GM23338 (cell line): Measurements from ENCODE around the gene MCM3. TPM values are rescaled to one million over a fixed set of nuclear protein-coding genes. Genes with fewer than 3 reads are reported as not detected.

Experiments
- ATAC-seq: fragments of 200-7000 bp; cut with Tn5 transposase; 3 replicates; pipeline ENCODE4 v1.9.1; 2020
- DNase-seq: peaks from one replicate; pipeline ENCODE4 v3.0.0-alpha.2; 2015; ENCODE audit warnings: low spot score
- H2AFZ ChIP-seq: fragments of 200-600 bp; sonication (generic); 2 replicates; pipeline ENCODE4 v1.8.0; 2016; ENCODE audit warnings: antibody characterized with exemption, mild to moderate bottlenecking, moderate library complexity
- H3F3A ChIP-seq: fragments of 200-600 bp; sonication (generic); replicated peaks from 2 replicates; pipeline ENCODE4 v1.8.0; 2017; ENCODE audit warnings: antibody characterized with exemption, mixed run types, low read depth
- H3K27ac ChIP-seq: fragments of 200-600 bp; sonication (generic); 2 replicates; pipeline ENCODE4 v1.6.1; 2016; ENCODE audit warnings: low read depth
- H3K27me3 ChIP-seq: fragments of 200-600 bp; sonication (generic); 2 replicates; pipeline ENCODE4 v1.8.0; 2016; ENCODE audit warnings: mild to moderate bottlenecking, mixed run types, moderate library complexity; ENCODE audit not compliant: insufficient read depth
- H3K36me3 ChIP-seq: fragments of 200-600 bp; sonication (generic); 2 replicates; pipeline ENCODE4 v1.8.0; 2016; ENCODE audit warnings: mild to moderate bottlenecking; ENCODE audit not compliant: insufficient read depth
- H3K4me1 ChIP-seq: fragments of 200-600 bp; sonication (generic); 2 replicates; pipeline ENCODE4 v1.8.0; 2016; ENCODE audit warnings: mild to moderate bottlenecking, moderate library complexity; ENCODE audit not compliant: insufficient read depth
- H3K4me2 ChIP-seq: fragments of 200-600 bp; sonication (generic); 2 replicates; pipeline ENCODE4 v1.7.1; 2017; ENCODE audit warnings: mixed run types
- H3K4me3 ChIP-seq: fragments of 200-600 bp; sonication (generic); 2 replicates; pipeline ENCODE4 v1.6.1; 2016; ENCODE audit warnings: mixed run types
- H3K79me2 ChIP-seq: fragments of 200-600 bp; sonication (generic); replicated peaks from 2 replicates; pipeline ENCODE4 v1.8.0; 2017; ENCODE audit warnings: mild to moderate bottlenecking; ENCODE audit not compliant: insufficient read depth
- H3K9me2 ChIP-seq: fragments of 200-600 bp; sonication (generic); 2 replicates; pipeline ENCODE4 v1.8.0; 2017; ENCODE audit not compliant: insufficient read depth
- H4K20me1 ChIP-seq: fragments of 200-600 bp; sonication (generic); replicated peaks from 2 replicates; pipeline ENCODE4 v1.8.0; 2017; ENCODE audit warnings: mild to moderate bottlenecking; ENCODE audit not compliant: insufficient read depth
- H3K27ac Mint-ChIP-seq: 2 replicates; pipeline ENCODE4 v1.8.0; 2020; ENCODE audit warnings: inconsistent platforms, mild to moderate bottlenecking, moderate library complexity, mixed read lengths
- H3K27me3 Mint-ChIP-seq: 3 replicates; pipeline ENCODE4 v1.8.0; 2022; ENCODE audit warnings: low read depth, mild to moderate bottlenecking, moderate library complexity, mixed read lengths, inconsistent platforms; ENCODE audit not compliant: insufficient read depth, poor library complexity
- H3K36me3 Mint-ChIP-seq: 3 replicates; pipeline ENCODE4 v1.8.0; 2021; ENCODE audit warnings: low read depth, mild to moderate bottlenecking, inconsistent platforms, moderate library complexity, mixed read lengths
- H3K4me1 Mint-ChIP-seq: 3 replicates; pipeline ENCODE4 v1.8.0; 2020; ENCODE audit warnings: mild to moderate bottlenecking, inconsistent platforms, mixed read lengths
- H3K4me3 Mint-ChIP-seq: 3 replicates; pipeline ENCODE4 v1.8.0; 2021; ENCODE audit warnings: moderate library complexity, mild to moderate bottlenecking, inconsistent platforms, mixed read lengths
- H3K9me3 Mint-ChIP-seq: 3 replicates; pipeline ENCODE4 v1.8.0; 2020; ENCODE audit warnings: moderate library complexity, mild to moderate bottlenecking, inconsistent platforms, mixed read lengths
- CREB1 ChIP-seq: fragments of 250-450 bp; sonication (Bioruptor Pico); IDR thresholded peaks from 2 replicates; pipeline ENCODE4 v1.5.0; 2020; ENCODE audit warnings: low read depth, mild to moderate bottlenecking, moderate library complexity
- EZH2 ChIP-seq: fragments of 200-600 bp; sonication (generic); IDR thresholded peaks from one replicate; pipeline ENCODE4 v1.8.0; 2017; ENCODE audit warnings: antibody characterized with exemption, mild to moderate bottlenecking, low read depth; ENCODE audit not compliant: unreplicated experiment
- JUNB ChIP-seq: IDR thresholded peaks from one replicate; pipeline ENCODE4 v1.6.1; 2016; ENCODE audit warnings: antibody characterized with exemption; ENCODE audit not compliant: unreplicated experiment
- POLR2AphosphoS5 ChIP-seq: IDR thresholded peaks from 2 replicates; pipeline ENCODE4 v1.6.1; 2016; ENCODE audit warnings: antibody characterized with exemption, low read depth
- ZNF462 ChIP-seq: fragments of 250-450 bp; sonication (Bioruptor Pico); IDR thresholded peaks from 2 replicates; pipeline ENCODE4 v1.5.0; 2020; ENCODE audit warnings: mild to moderate bottlenecking, moderate library complexity
- polyA plus RNA-seq: library from polyadenylated mRNA; unstranded; fragments of >200 nt; fragmentation: Nextera tagmentation; extraction: Ambion mirVana; gene quantifications from 2 replicates; pipeline ENCODE4 v1.2.1, GENCODE V29; 2016
- total RNA-seq: library from RNA; depleted of rRNA; stranded (reverse); fragments of >200 nt; shearing (Covaris generic); gene quantifications from 2 replicates; pipeline ENCODE4 v1.2.3, GENCODE V29; 2014

The MCM3 gene
- total and polyA plus RNA-seq, 2 experiments from 2014 or later, result 157 to 369 TPM

GRCh38 chr6:52317841-52318581 lies 33.5 kb upstream of the MCM3 start (continued):
- TF ChIP-seq ZNF462, result no peak

GRCh38 chr6:52317211-52317610 lies 32.7 kb upstream of the MCM3 start:
- H3K36me3 Mint-ChIP-seq, result no peaks in the 10 kb centered on the region

GRCh38 chr6:52314752-52315151 lies 30.2 kb upstream of the MCM3 start:
- no peak for DNase-seq
- peaks cover 7% of the 10 kb centered on the region for H3K27me3 Mint-ChIP-seq
- no peak overlapping the region for H3K27ac Mint-ChIP-seq
- no peaks in the 10 kb centered on the region for H3K79me2 ChIP-seq
- no peaks in the 10 kb centered on the region for H3K27me3 ChIP-seq
- no peak overlapping the region for H3K4me3 ChIP-seq
- no peaks in the 10 kb centered on the region for H4K20me1 ChIP-seq
- H3K4me2 ChIP-seq, result no peak overlapping the region
- no peaks in the 10 kb centered on the region for H3K36me3 ChIP-seq
- H3K4me1 ChIP-seq, result no peaks in the 10 kb centered on the region
- H3K4me3 Mint-ChIP-seq, result no peak overlapping the region
- no peaks in the 10 kb centered on the region for H3K9me2 ChIP-seq
- 0 out of 3 replicates have a peak, but pooled peaks cover 3% of the 10 kb centered on the region for H3K4me1 Mint-ChIP-seq
- H3F3A ChIP-seq, result no peaks in the 10 kb centered on the region
- no peak for ATAC-seq
- no peak overlapping the region for H2AFZ ChIP-seq
- H3K36me3 Mint-ChIP-seq, result no peaks in the 10 kb centered on the region
- no peaks in the 10 kb centered on the region for H3K9me3 Mint-ChIP-seq
- no peak overlapping the region for H3K27ac ChIP-seq
- TF ChIP-seq EZH2 (no peak), JUNB (no peak), CREB1 (no peak), POLR2AphosphoS5 (no peak)

More at GRCh38 chr6:52317211-52317610, 32.7 kb upstream of the MCM3 start:
- Histone ChIP-seq H2AFZ (no peak overlapping the region), H3K27ac (no peak overlapping the region), H3K4me3 (no peak overlapping the region), H3K4me2 (no peak overlapping the region), H3K9me2 (no peaks in the 10 kb centered on the region), H3K27me3 (no peaks in the 10 kb centered on the region), H3K4me1 (no peaks in the 10 kb centered on the region), H3F3A (no peaks in the 10 kb centered on the region), H3K36me3 (no peaks in the 10 kb centered on the region), H3K79me2 (no peaks in the 10 kb centered on the region), H4K20me1 (no peaks in the 10 kb centered on the region)
- Mint-ChIP-seq H3K9me3 (no peaks in the 10 kb centered on the region), H3K27ac (no peak overlapping the region), H3K27me3 (peaks cover 4% of the 10 kb centered on the region), H3K4me1 (0 out of 3 replicates have a peak, but pooled peaks cover 3% of the 10 kb centered on the region), H3K4me3 (no peak overlapping the region)
- TF ChIP-seq CREB1, result no peak
- ATAC-seq (no peak), DNase-seq (no peak)
